ENCODE data around the gene RASGRP2. TPM values are rescaled to one million over a fixed set of nuclear protein-coding genes. Genes with fewer than 3 reads are reported as not detected.

RASGRP2 gene
- total and polyA plus RNA-seq, 2 of the 8 experiments (the other 6 are each of a cell fraction or from before 2014, with no cell fraction given), result 40.6 to 45.7 TPM

- Histone ChIP-seq H2AFZ (ENCODE audit: low read length) (no peak overlapping the region), H4K5ac (ENCODE audit: insufficient read length, low read depth, low read length) (no peak overlapping the region), H4K8ac (ENCODE audit: extremely low read depth, insufficient read depth, low read length) (no peak overlapping the region), H3K23me2 (ENCODE audit: low read depth, low read length) (peaks cover 19% of the 10 kb centered on the region; the same call in 1 of the 2 replicates), H2BK20ac (ENCODE audit: low read length) (no peak overlapping the region), H3K4me2 (ENCODE audit: insufficient read depth in 1 of 2, low read depth in 2 of 2, low read length in 2 of 2) (no peak overlapping the region), H3K18ac (ENCODE audit: extremely low read depth, low read length) (no peak overlapping the region), H2BK5ac (ENCODE audit: low read depth, low read length) (no peak overlapping the region), H3K23ac (ENCODE audit: insufficient read length) (no peak overlapping the region), H3K79me2 (ENCODE audit: control insufficient read depth in 1 of 2, insufficient read depth in 2 of 2, low read length in 2 of 2) (no peaks in the 10 kb centered on the region), H3K4me1 (replicated peaks in 1 of 4; ENCODE audit: control insufficient read depth in 3 of 4, insufficient read depth in 4 of 4, low read length in 3 of 4) (peaks cover 0 to 11% (median 8%) of the 10 kb centered on the region in 4 experiments; a peak in 5 of 7 replicates), H4K91ac (replicated peaks; ENCODE audit: insufficient read length, low read length) (no peak overlapping the region), H3K56ac (replicated peaks; ENCODE audit: insufficient read length, low read depth, low read length) (no peak overlapping the region), H3K14ac (ENCODE audit: insufficient read length) (no peak overlapping the region), H3K27ac (ENCODE audit: low read depth, low read length) (no peak overlapping the region), H2AK5ac (ENCODE audit: low read depth, low read length) (no peak overlapping the region), H2BK120ac (replicated peaks; ENCODE audit: low read depth, low read length) (no peak overlapping the region), H3K27me3 (replicated peaks in 1 of 4; ENCODE audit: control insufficient read depth in 3 of 4, extremely low read depth in 1 of 4, insufficient read depth in 3 of 4, low read length in 3 of 4) (peaks cover 0 to 13% (median 9%) of the 10 kb centered on the region in 4 experiments; a peak in 5 of 7 replicates), H3K4ac (replicated peaks; ENCODE audit: insufficient read length, low read depth, low read length) (no peak overlapping the region), H2BK15ac (ENCODE audit: low read length) (no peak overlapping the region), H3K4me3 (ENCODE audit: extremely low read depth in 1 of 4, insufficient read depth in 2 of 4, low read depth in 3 of 4, low read length in 4 of 4) (no peak overlapping the region), H4K20me1 (replicated peaks in 1 of 2; ENCODE audit: control insufficient read depth in 1 of 2, insufficient read depth in 2 of 2, low read length in 2 of 2) (no peaks in the 10 kb centered on the region), H3K9ac (replicated peaks in 1 of 4; ENCODE audit: extremely low read depth in 1 of 4, low read depth in 3 of 4, low read length in 3 of 4) (no peak overlapping the region), H2BK12ac (ENCODE audit: low read depth, low read length) (no peak overlapping the region), H3K79me1 (ENCODE audit: low read depth, low read length) (no peaks in the 10 kb centered on the region), H3K9me3 (ENCODE audit: insufficient read depth in 2 of 2, low read depth in 1 of 2, low read length in 1 of 2) (no peaks in the 10 kb centered on the region), H3K36me3 (ENCODE audit: control insufficient read depth in 2 of 4, insufficient read depth in 4 of 4, low read length in 3 of 4) (no peaks in the 10 kb centered on the region; a peak in 1 of 8 replicates)
- ChIA-PET CTCF (ENCODE audit: partially characterized antibody) (interaction anchor here (0.6 to 23.7 kb wide), 7 partner anchors 12 to 400 kb away, joined by 3 to 376 read pairs (median 4); partner anchors contain the start of gene PYGM), POLR2A (ENCODE audit: partially characterized antibody) (interaction anchor here (1.8 to 42.9 kb wide), 2 partner anchors 11 to 18 kb away, joined by 8 to 1087 read pairs; partner anchors contain the start of genes PYGM and SF1)
- FAIRE-seq (no peak), DNase-seq (ENCODE audit: low read depth in 1 of 2, low spot score in 2 of 2) (no peak)
- 95% methylated on average over 15 of the region's 15 CpGs; no CpG with 5 or more reads in 1 of the 2 experiments for WGBS, 2 experiments (ENCODE audit: extremely low coverage in 1 of 2, insufficient coverage in 1 of 2, insufficient read length in 1 of 2, insufficient replicate concordance in 2 of 2, low coverage in 1 of 2, low lambda C conversion rate in 2 of 2, missing lambda C conversion rate in 1 of 2)
- no peak for TF ChIP-seq RXRA (IDR thresholded peaks at IDR 0.05; ENCODE audit: insufficient read depth, low read depth, low read length)
- TF ChIP-seq E2F6 (IDR thresholded peaks at IDR 0.05), result no peak
- TF ChIP-seq RBBP5 (IDR thresholded peaks at IDR 0.05; ENCODE audit: borderline replicate concordance, low read depth, low read length), result no peak
- no peak for TF ChIP-seq CREB1 (IDR thresholded peaks at IDR 0.05)
- no peak for TF ChIP-seq JUND (IDR thresholded peaks at IDR 0.05; ENCODE audit: low read length)
- TF ChIP-seq NANOG (IDR thresholded peaks at IDR 0.05; ENCODE audit: insufficient read depth, low read depth, low read length, poor library complexity, severe bottlenecking), result no peak
- no peak for TF ChIP-seq SIX5 (IDR thresholded peaks at IDR 0.05; ENCODE audit: low read depth, low read length)
- no peak for TF ChIP-seq BCL11A (IDR thresholded peaks at IDR 0.05; ENCODE audit: low read depth in 2 of 2, low read length in 2 of 2)
These were observed 4.2 kb upstream of the RASGRP2 start for GRCh38 chr11:64747961-64748665.
